Stimulated activated CD4-positive, alpha-beta T cell treated with anti-CD3 and anti-CD28 coated beads, TNF-alpha, amount 100 ng/mL, for 24 hours (primary cell): ENCODE results near the gene FUCA1.
"Not testable (repeated sequence)": the region's sequence is repeated elsewhere in the genome, so short reads cannot be mapped to it uniquely, and the experiment has no call there.

Experiments
- DNase-seq, 3 experiments: peaks; one replicate each; pipeline ENCODE4 v3.0.0-alpha.2; 2020; ENCODE audit warnings: low read depth in 3 of 3

FUCA1 gene

GRCh38 chr1:23895993-23896392 lies 27.9 kb upstream of the FUCA1 start:
- DNase-seq = no peak

DNA sequence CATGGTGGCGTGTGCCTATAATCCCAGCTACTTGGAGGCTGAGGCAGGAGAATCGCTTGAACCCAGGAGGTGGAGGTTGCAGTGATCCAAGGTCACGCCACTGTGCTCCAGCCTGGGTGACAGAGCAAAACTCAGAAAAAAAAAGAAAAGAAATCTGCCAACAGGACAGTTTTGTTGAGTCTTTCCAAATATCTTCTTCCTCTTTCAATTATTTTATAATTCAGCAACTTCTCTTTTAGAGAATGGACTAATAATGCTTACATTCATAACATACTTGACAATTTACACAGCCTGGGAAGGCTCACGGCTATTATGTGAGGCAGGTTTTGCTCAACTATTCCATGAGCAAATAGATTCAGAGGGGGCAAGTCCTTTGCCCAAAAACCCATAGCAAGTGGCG lies 27.0 kb upstream of the FUCA1 start:
- no peak for DNase-seq

GRCh38 chr1:23889074-23889473 lies 21.0 kb upstream of the FUCA1 start:
- DNase-seq = no peak

DNA sequence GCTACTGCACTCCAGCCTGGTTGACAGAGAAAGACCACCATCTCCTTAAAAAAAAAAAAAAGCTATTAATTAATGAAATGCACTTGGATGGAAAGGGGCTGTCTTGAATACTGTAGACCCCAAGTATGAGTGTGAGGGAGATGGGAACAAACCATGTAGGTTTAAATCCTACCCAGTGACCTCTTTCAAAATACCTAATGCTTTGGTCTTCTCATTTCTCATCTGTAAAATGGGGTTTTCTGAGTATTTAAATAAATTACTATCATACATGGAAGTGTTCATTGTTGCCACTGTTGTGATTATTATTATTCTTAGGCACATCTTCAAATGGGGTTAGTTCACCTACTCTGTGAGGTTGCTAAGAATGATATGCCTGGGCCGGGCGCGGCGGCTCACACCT lies 17.1 kb upstream of the FUCA1 start:
- DNase-seq = no peak

DNA sequence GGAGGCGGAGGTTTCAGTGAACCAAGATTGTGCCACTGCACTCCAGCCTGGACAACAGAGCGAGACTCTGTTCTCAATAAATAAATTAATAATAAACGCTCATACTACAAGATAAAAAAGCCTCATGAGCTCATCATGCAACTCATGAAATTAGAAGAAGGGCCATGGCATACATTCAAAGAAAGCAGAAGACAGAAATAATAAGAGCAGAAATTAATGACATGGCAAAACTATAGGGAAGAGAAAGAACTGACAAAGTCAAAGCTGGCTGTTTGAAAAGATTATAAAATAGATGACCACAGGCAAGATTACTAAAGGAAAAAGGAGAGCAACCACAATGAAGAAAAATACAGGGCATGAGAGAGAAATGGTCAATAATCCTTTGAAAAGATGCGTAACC lies 14.7 kb upstream of the FUCA1 start:
- DNase-seq = no peak

DNA sequence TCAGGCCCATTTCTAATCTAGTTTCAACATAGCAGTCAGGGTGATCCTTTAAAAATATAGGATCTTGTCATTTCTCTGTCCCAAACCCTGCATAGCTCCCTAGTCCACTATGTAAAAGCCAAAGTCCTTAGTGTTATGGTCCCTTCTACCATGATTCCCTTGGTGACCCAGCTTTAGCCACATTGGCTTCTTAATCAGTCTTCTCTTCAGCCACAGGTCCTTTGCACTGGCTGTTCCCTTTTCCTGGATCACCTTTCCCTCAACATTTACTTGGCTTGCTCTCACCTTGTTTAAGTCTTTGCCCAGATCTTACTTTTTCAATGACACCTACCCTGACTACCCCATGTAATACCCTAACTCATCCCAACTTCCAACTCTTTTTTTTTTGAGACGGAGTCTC lies 11.7 kb upstream of the FUCA1 start:
- no peak for DNase-seq

- DNase-seq = no peak
Measured at GRCh38 chr1:23878668-23879067, 10.6 kb upstream of the FUCA1 start.

- DNase-seq = no peak
Measured at GRCh38 chr1:23875382-23875781, 7.3 kb upstream of the FUCA1 start.

DNA sequence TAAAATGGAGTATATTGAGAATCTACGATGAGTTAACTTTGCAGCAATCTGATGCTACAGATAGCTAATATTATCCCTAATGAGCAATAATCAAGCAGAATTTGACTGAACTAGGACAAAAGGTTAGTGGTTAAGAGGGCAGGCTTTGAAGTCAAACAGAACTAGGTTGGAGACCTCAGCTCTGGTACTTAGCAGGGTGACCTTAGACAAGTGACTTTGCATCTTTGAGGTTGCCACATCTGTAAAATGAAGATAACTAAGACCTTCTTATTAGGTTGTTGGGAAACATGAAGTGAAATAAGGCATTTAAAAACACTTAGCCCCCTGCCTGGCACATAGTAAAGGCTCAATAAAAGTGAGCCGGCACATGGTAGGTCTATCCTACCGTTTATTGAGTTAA lies 4.3 kb upstream of the FUCA1 start:
- DNase-seq = no peak

GRCh38 chr1:23869051-23869450 lies 961 bp upstream of the FUCA1 start:
- DNase-seq = no peak

DNA sequence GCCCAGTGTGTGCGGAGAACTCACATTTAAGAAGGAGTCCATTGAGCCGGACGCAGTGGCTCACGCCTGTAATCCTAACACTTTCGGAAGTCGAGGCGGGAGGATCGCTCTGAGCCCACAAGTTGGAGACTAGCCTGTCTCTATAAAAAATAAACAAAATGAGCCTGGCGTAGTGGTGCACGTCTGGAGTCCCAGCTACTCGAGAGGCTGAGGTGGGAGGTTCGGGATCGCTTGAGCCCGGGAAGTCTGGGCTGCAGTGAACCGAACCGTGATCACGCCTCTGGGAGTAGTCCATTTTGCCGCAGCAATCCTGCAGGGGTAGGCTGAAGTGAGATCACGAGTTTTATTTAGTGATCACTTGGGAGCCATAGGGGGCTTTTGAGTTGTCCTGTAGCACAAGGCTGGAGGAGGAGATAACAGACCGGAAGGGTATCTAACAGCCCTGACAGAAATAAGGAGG lies 497 bp upstream of the FUCA1 start:
- peak in 1 of 3 experiments; percentile 0 for DNase-seq

- peak in 1 of 3 experiments; percentile 0 for DNase-seq
Measured at GRCh38 chr1:23867542-23867894, 572 bp downstream of the FUCA1 start.

- no peak for DNase-seq
Measured at GRCh38 chr1:23865543-23865930, 2.6 kb downstream of the FUCA1 start.

- no peak for DNase-seq
Measured at GRCh38 chr1:23864801-23865542, 3.1 kb downstream of the FUCA1 start.

DNA sequence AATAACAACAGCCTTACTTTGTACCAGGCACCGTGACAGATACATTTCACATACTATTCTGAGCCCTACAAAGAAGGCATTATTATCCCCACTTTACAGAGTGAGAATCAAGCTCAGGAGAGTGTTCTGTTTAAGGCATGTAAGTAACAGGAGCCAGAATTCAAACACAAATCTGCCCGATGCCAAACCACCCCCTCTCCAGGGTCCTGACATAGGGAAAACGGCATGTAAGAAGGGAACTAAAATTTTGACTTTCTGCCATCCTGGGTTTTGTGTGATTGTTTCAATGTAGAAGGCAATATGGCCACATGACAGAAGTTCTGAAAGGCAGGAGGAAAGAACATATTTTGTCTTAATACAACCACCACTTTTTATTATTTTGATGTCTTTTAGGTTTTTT lies 5.5 kb downstream of the FUCA1 start:
- no peak for DNase-seq

DNA sequence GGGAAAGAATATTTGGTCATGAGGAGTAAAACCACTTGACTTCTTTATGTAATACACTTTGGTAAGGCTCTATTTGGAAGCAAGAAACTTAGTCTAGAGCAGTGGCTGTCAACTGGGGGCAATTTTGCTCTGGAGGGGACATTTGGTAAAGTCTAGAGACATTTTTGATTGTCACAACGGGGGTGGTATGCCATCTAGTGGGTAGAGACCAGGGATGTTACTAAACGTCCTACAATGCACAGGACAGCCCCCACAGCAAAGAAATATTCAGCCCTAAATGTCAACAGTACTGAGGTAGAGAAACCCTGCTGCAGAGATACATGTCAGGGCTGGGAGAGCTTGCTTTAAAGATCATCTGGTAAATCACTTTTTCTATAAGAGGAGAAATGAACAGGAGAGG lies 13.5 kb downstream of the FUCA1 start:
- no peak for DNase-seq

DNA sequence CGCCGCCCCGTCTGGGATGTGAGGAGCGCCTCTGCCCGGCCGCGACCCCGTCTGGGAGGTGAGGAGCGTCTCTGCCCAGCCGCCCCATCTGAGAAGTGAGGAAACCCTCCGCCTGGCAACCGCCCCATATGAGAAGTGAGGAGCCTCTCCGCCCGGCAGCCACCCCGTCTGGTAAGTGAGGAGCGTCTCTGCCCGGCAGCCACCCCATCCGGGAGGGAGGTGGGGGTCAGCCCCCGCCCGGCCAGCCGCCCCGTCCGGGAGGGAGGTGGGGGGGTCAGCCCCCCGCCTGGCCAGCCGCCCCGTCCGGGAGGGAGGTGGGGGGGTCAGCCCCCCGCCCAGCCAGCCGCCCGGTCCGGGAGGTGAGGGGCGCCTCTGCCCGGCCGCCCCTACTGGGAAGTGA lies 15.0 kb downstream of the FUCA1 start:
- DNase-seq = not testable (repeated sequence)

GRCh38 chr1:23851406-23851805 lies 16.7 kb downstream of the FUCA1 start:
- not testable (repeated sequence) for DNase-seq

DNA sequence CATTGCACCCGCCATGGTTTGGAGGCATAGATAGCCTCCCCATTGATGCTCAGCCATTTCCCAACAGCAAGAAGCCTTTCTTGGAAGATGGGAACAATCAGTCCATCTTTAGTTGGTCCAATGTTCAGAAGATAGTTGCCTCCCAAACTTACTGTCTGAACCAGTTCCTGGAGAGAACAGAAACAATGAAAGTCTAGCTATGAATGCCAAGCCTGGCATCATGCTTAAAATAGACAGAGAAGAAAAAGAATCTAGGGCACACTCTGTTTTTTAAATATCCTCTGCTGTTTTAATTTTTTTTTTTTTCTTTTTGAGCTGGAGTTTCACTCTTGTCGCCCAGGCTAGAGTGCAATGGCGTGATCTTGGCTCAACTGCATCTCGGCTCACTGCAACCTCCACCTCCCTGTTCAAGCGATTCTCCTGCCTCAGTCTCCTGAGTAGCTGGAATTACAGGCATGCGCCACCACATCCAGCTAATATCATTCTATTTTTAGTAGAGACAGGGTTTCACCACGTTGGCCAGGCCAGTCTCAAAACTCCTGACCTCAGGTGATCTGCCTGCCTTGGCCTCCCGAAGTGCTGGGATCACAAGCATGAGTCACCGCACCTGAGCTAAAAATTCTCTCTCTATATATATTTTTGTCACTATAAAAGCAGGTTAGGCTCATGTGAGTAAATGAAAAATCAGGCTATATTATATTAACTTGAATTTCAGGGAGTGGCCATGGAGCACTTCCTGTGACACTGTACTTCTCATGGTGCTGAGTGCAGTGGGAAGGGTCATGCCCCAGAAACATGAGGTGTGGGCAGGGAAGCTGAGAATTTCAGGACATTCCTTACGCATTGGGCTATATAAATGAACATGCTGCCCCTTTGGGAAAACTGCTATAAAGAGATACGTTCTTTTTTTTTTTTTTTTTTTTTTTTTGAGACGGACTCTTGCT lies 19.1 kb downstream of the FUCA1 start:
- no peak for DNase-seq

DNA sequence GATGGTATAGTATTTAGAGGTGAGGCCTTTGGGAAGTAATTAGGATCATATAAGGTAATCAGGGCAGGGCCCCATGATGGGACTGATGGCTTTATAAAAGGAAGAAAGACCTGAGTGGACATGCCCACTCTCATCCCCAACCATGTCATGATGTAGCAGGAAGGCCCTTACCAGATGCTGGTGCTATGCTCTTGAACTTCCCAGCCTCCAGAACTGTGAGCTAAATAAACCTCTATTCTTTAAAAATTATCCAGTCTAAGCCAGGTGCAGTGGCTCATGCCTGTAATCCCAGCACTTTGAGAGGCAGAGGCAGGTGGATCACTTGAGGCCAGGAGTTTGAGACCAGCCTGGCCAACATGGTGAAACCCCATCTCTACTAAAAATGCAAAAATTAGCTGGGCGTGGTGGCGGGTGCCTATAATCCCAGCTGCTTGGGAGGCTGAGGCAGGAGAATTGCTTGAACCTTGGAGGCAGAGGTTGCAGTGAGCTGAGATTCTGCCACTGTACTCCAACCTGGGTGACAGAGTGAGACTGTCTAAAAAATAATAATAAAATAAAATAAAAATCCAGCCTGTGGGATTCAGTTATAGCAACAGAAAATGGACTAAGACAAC lies 20.5 kb downstream of the FUCA1 start:
- not testable (repeated sequence) for DNase-seq

- no peak for DNase-seq
Measured at GRCh38 chr1:23845163-23845562, 22.9 kb downstream of the FUCA1 start.

DNA sequence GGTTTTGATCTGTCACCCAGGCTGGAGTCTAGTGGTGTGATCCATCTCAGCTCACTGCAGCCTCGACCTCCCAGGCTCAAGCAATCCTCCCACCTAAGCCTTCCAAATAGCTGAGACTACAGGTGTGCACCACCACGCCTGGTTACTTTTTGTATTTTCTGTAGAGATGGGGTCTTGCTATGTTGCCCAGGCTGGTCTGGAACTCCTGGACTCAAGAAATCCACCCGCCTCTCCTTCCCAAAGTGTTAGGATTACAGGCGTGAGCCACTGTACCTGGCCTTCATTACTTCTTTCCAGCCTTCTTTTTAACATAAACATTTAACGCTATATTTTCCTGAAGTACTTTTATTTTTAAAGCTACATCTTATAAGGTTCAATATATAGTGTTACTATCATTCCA lies 24.4 kb downstream of the FUCA1 start:
- DNase-seq = no peak
